RWPE2 (cell line): ENCODE results near the gene SERPINB4.

ENCODE experiments used
- ATAC-seq: fragments of 200-7000 bp; cut with Tn5 transposase; 3 replicates; pipeline ENCODE4 v1.9.1; 2021; ENCODE audit warnings: low read depth
- DNase-seq: peaks from one replicate; pipeline ENCODE4 v3.0.0-alpha.2; 2020; ENCODE audit warnings: low spot score
- H3K27ac ChIP-seq: fragments of 450-650 bp; 2 replicates; pipeline ENCODE4 v1.5.1; 2017; ENCODE audit warnings: mild to moderate bottlenecking; ENCODE audit not compliant: poor library complexity, severe bottlenecking
- H3K27me3 ChIP-seq: fragments of 250-450 bp; sonication (Bioruptor Pico); 2 replicates; pipeline ENCODE4 v1.5.1; 2021; ENCODE audit warnings: mild to moderate bottlenecking, moderate library complexity; ENCODE audit not compliant: insufficient read depth, poor library complexity, severe bottlenecking
- H3K36me3 ChIP-seq: fragments of 250-450 bp; sonication (Bioruptor Pico); 2 replicates; pipeline ENCODE4 v1.5.1; 2020; ENCODE audit warnings: low read depth, mild to moderate bottlenecking, moderate library complexity
- H3K4me1 ChIP-seq: fragments of 250-450 bp; sonication (Bioruptor Pico); 2 replicates; pipeline ENCODE4 v1.5.1; 2021; ENCODE audit warnings: mild to moderate bottlenecking, moderate library complexity; ENCODE audit not compliant: insufficient read depth, poor library complexity, severe bottlenecking
- H3K4me3 ChIP-seq: fragments of 250-450 bp; sonication (Bioruptor Pico); 2 replicates; pipeline ENCODE4 v1.5.1; 2021; ENCODE audit warnings: mild to moderate bottlenecking, moderate library complexity; ENCODE audit not compliant: severe bottlenecking
- H3K9me3 ChIP-seq: fragments of 250-450 bp; sonication (Bioruptor Pico); 2 replicates; pipeline ENCODE4 v1.5.1; 2021; ENCODE audit warnings: mild to moderate bottlenecking, moderate library complexity; ENCODE audit not compliant: severe bottlenecking
- CTCF ChIP-seq: fragments of 450-650 bp; IDR thresholded peaks from one replicate; pipeline ENCODE4 v1.5.1; 2017; ENCODE audit warnings: mild to moderate bottlenecking, moderate library complexity; ENCODE audit not compliant: poor library complexity, severe bottlenecking

The SERPINB4 gene

DNA sequence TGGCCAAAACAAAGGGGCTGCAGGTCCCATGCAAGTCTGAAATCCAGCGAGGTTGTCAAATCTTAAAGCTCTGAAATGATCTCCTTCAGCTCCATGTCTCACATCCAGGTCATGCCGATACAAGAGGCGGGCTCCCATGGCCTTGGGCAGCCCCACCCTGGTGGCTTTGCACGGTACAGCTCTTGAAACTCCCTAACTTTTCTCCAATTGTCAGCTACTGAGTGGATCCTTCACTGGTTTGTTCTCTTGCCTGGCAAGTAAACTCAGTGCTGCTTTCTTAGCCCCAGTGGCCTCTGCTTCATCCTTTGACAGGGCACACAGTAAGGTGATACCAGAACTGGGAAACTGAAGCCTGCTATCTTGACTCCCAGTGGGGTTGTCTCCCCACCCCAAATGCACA is 30.6 kb downstream of the SERPINB4 start:
- TF ChIP-seq CTCF = no peak

GRCh38 chr18:63606526-63606925 is 37.5 kb downstream of the SERPINB4 start:
- Histone ChIP-seq H3K9me3 (no peaks in the 10 kb centered on the region), H3K4me3 (no peak overlapping the region), H3K27ac (no peak overlapping the region), H3K27me3 (no peaks in the 10 kb centered on the region), H3K36me3 (no peaks in the 10 kb centered on the region), H3K4me1 (peaks cover 24% of the 10 kb centered on the region)
- TF ChIP-seq CTCF = no peak
- ATAC-seq (no peak), DNase-seq (no peak)

More for the DNA sequence above, 30.6 kb downstream of the SERPINB4 start:
- H3K27ac ChIP-seq = no peak overlapping the region
- no peak for DNase-seq
- H3K9me3 ChIP-seq = no peaks in the 10 kb centered on the region
- no peak overlapping the region for H3K4me3 ChIP-seq
- H3K36me3 ChIP-seq = no peaks in the 10 kb centered on the region
- H3K4me1 ChIP-seq = no peaks in the 10 kb centered on the region
- H3K27me3 ChIP-seq = no peaks in the 10 kb centered on the region
- no peak for ATAC-seq

DNA sequence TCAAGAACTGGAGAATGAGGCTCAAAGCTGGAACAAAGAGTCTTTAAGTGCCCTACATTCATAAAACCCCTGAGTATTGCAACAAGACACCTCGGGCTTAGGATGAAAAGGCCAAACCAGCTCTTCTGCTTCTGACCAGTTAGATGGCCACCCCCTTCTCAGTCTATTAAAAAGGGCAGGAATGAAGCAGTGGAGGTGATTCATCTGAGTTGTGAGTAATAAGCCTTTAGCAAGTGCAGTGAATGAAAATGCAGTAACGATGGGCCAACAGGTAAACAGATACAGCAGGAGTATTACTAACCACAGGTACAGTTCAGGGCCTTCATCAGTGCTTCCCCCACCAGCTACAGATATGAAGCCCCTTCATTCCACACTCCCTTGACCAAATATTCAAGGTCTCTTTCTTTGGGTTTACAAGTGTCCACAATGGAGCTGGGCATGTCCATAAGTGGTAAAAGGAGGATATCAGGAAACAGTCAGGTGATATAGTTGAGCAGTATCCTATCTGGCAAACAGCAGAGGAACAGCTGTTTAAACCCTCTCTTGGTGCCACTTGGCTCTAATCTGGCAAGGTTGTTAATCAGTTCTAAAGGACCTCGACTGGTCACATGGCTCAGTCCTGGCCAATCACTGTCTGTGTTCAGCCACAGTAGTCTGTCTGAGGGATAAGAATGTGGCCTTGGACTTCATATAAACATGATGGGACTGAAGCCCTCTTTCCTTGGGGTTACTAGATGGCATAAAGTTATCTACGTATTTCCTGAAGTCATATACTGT is 39.1 kb downstream of the SERPINB4 start:
- Histone ChIP-seq H3K4me3 (no peak overlapping the region), H3K4me1 (peaks cover 24% of the 10 kb centered on the region), H3K27ac (peak overlapping the region; percentile 65), H3K9me3 (no peaks in the 10 kb centered on the region), H3K27me3 (no peaks in the 10 kb centered on the region), H3K36me3 (no peaks in the 10 kb centered on the region)
- no peak for TF ChIP-seq CTCF
- ATAC-seq (peak; percentile 98), DNase-seq (no peak)

DNA sequence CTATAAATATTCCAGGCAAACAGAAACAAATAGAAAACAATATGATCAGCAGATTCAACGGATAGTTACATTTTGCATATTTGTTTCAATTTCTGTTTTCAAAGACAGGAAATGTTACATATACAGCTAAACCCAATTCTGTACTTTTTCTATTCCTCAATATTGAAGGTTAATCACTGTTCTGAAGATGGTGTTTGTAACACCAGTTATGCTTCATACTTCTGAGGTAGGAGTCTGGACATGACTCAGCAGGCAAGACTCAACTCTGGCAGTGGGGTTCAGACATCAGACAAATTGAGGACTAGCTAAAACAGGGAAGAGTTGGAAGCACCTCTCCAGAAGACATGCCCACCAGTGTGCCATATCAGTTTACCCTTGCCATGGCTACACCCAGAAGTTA is 40.3 kb downstream of the SERPINB4 start:
- peak overlapping the region; percentile 65 for H3K27ac ChIP-seq
- no peak for TF ChIP-seq CTCF
- peaks cover 24% of the 10 kb centered on the region for H3K4me1 ChIP-seq
- ATAC-seq (peak; percentile 65), DNase-seq (no peak)
- H3K27me3 ChIP-seq = no peaks in the 10 kb centered on the region
- no peaks in the 10 kb centered on the region for H3K9me3 ChIP-seq
- no peak overlapping the region for H3K4me3 ChIP-seq
- H3K36me3 ChIP-seq = no peaks in the 10 kb centered on the region

DNA sequence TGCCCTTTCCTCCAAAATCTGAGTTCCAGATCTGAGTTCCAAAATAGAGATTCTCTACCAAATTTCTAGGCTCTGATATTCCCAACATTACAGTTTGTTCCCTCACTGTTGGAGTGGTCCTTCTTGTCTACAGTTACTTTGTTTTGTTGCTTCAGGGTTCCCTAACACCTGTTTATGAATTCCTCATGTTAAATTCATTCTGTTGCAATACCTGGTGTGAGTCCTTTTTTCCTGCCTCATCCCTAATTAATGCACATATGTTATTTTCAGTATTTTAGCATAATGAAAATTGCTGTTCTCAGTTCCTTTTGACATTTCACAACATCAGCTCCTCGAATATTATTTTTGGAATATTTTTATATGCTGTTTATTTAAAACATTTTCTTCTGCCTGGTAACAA is 40.7 kb downstream of the SERPINB4 start:
- H3K36me3 ChIP-seq = no peaks in the 10 kb centered on the region
- H3K27ac ChIP-seq = peak overlapping the region; percentile 65
- H3K4me1 ChIP-seq = peaks cover 24% of the 10 kb centered on the region
- H3K9me3 ChIP-seq = no peaks in the 10 kb centered on the region
- no peak overlapping the region for H3K4me3 ChIP-seq
- no peaks in the 10 kb centered on the region for H3K27me3 ChIP-seq
- ATAC-seq = no peak
- TF ChIP-seq CTCF = no peak
- no peak for DNase-seq
